GM18499 (cell line): ENCODE measurements around the gene NUMB.

Source experiments
- ATAC-seq: cut with Tn5 transposase; IDR thresholded peaks from one replicate; pipeline ENCODE4 v1.9.1; 2021; ENCODE audit warnings: moderate number of reproducible peaks; ENCODE audit not compliant: insufficient read depth, unreplicated experiment

The NUMB gene

DNA sequence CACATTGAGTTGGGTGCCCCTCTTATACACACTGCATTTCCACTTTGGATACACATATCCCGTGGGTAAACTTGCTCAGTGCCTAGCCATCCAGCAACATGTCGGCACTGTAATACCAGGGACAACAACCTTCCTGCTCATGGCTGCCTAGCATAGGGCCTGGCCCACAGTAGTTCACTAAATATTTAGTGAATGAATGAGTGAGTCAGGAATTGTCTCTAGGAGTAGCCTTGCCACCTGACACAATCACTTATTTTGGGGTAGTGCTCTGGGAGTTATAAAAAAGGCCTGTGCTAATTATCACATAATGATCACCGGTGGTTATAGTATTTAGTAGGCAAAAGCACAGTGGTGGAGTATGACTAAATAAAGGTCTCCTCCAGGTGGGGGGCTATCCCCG is 8.5 kb upstream of the NUMB start:
- ATAC-seq = no peak

DNA sequence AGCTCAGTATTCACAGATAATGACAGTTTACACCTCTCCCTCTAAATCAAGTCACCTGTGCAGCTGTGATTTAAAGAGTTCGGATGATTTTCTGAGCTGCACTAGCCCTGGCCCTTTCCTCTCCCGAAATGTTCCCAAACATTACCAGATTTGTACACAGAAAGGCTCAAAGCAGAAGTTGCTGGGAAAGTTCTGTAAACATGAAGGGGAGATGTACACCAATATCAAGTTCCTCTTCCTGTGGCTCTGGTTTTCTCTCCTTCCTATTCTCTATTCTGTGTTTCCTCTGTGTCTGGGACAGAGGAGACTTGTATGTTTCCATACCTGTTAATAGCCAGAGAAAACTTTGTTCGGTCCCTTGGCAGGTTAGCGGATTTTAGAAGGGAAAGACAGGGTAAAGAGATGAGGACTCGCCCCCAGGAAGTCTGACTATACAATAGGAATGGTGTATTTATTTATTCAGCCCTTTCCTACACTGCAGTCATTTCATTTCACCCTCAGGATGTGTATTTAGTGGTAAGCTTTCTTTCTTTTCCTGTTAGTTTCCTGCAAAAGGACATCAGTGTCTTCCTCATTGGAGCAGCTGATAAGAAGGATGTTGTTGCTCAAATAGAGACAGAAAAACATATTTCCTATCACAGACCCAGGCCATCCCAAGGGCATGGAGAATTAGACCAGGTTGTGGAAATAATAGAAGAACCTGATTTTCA is 7.6 kb upstream of the NUMB start:
- no peak for ATAC-seq

DNA sequence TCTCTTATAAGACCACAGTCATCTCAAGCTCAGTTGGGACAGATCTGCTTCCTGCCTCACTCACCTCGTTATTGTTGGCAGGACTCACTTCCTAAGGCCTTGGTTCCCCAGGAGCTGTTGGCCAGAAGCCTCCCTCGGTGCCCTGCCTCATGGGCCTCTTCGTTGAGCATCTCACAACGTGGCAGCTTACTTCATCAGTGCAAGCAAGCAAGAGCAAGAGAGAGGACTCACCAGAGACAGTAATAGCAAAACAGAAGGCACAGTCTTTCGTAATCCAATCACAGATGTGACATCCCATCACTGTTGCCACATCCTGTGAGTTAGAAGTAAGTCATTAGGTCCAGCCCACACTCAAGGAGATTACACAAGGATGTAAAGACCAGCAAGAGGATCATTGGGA is 5.1 kb upstream of the NUMB start:
- no peak for ATAC-seq

DNA sequence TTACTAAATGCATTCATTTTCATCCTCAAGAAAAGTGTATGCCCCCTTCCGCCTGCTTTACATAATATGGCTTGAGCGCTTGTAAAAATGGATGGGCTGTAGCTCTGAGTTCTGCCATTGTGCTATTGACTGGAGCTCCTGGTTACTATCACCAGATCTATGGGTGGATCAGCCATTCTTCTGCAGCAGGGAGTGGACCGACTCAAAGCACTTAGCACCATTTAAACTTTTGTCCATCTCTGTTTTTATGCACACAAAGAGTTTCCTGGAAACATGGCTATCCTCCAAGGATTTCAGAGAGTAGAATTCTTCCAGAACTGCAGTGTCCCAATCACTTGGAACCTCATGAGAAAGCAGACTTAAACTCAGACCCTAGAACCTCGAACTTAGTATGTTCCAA is 4.5 kb upstream of the NUMB start:
- ATAC-seq = no peak

GRCh38 chr14:73462048-73462715 is 3.8 kb upstream of the NUMB start:
- ATAC-seq = no peak

- ATAC-seq = no peak
These were observed 3.2 kb upstream of the NUMB start for GRCh38 chr14:73461478-73462047.

DNA sequence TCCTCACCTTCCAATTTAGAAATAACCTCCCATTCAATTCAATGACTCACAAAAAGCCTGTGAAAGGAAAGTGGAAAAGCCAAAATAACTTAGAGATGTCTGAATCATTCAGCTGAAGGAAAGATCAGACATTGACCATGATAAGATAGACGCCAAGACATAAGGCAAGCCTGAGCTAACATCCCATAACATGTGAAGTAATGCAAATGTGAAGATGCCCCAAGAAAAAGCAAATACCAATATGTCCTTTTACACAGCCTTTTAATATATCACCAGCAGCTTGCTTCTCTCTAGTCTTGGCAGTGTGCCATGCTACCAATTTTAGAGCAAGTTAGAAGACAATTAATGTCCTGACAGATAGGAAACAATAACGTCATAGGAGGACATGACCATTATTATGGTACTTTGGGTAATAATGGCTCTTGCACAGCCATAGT is 2.4 kb upstream of the NUMB start:
- ATAC-seq = no peak

GRCh38 chr14:73459959-73460358 is 1.6 kb upstream of the NUMB start:
- no peak for ATAC-seq

- ATAC-seq = no peak
These were observed 493 bp downstream of the NUMB start for GRCh38 chr14:73457924-73458182.

- ATAC-seq = no peak
These were observed 1.1 kb downstream of the NUMB start for GRCh38 chr14:73457041-73457923.

- no peak for ATAC-seq
These were observed 3.1 kb downstream of the NUMB start for GRCh38 chr14:73455294-73455693.

- ATAC-seq = no peak
These were observed 5.8 kb downstream of the NUMB start for GRCh38 chr14:73452341-73453186.

DNA sequence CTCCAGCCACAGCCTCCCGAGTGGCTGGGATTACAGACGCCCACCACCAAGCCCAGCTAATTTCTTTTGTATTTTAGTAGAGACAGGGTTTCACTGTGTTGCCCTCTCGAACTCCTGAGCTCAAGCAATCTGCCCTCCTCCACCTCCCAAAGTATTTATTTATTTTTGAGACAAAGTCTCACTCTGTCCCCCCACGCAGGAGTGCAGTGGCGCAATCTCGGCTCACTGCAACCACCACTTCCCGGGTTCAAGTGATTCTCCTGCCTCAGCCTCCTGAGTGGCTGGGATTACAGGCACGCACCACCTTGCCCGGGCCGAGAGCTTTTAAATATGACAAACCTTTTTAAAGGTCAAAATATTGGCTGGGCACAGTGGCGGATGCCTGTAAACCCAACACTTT is 14.6 kb downstream of the NUMB start:
- ATAC-seq = no peak

- ATAC-seq = no peak
These were observed 17.1 kb downstream of the NUMB start for GRCh38 chr14:73441286-73441685.

GRCh38 chr14:73438993-73439392 is 19.4 kb downstream of the NUMB start:
- no peak for ATAC-seq

DNA sequence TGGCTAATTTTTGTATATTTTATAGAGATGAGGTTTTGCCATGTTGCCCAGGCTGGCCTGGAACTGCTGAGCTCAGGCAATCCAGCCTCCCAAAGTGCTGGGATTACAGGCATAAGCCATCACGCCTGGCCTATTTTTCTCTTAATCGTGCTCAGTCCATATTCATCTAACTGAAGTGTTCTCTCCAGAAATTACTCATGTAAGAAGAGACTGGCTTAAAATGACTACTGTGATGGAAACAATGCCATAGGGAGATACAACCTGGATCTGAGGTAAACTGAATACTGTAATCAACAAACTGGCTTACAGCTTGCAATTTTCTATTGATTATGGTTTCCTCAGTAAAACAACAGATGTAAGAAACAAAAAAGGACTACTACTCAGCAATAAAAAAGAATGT is 21.1 kb downstream of the NUMB start:
- no peak for ATAC-seq

DNA sequence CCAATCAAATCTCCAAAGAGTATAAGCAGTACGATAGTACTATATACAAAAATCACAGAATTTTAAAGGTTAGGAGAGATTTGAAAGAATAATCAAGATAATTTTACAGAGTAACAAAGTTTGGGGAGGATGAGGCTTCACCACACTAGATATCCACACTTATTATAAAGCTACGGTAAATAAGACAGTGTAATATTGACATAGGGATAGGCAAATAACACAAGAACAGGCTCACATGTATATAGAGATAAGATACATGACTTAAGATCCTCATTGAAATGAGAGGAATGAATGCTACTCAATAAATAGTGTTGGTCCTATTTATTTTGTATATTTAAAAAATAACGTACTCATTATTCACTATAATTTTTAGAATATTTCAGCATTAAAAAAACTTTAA is 26.2 kb downstream of the NUMB start:
- ATAC-seq = no peak

- no peak for ATAC-seq
These were observed 30.0 kb downstream of the NUMB start for GRCh38 chr14:73428353-73428824.

DNA sequence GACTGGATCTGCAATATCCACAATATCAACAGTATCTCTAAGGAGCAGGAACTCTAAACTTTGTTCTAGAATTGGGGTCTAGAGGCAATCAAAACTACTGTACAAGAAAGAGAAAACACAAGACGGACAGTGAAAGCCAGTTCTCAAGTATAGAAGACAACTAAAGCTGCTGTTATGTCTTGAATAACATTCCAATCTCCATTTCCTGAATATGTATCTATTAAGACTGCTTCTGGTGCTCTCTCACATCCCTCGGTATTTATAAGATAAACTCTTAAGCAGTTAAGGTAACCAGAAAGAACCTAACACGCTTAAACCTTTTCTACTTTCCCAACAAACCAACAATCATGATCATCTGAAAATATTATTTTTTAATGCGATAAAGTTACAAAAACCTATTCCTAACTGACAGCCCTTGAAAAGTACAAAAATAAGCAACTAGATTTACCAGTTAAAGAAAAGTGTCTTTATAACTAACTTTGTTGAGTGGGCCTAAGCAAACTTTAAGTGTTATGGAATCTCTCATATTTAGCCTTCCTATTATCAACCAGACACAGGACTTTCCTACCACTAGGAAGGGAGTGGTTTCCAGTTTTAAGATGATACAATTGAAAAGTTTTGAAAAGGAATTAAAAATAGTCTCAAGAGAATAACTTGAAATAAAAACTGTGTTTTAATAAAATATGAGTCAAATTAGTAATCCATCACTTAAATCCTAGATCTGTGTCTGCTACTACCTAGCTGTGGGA is 30.7 kb downstream of the NUMB start:
- no peak for ATAC-seq
